HUDEP-2 (cell line): ENCODE results near the gene VIPR2.

Source experiments
- DNase-seq, 76 experiments: peaks; one replicate each; lab custom pipeline; 2025; ENCODE audit not compliant: unreplicated experiment in 76 of 76; lab: John Stamatoyannopoulos, UW

VIPR2 gene

DNA sequence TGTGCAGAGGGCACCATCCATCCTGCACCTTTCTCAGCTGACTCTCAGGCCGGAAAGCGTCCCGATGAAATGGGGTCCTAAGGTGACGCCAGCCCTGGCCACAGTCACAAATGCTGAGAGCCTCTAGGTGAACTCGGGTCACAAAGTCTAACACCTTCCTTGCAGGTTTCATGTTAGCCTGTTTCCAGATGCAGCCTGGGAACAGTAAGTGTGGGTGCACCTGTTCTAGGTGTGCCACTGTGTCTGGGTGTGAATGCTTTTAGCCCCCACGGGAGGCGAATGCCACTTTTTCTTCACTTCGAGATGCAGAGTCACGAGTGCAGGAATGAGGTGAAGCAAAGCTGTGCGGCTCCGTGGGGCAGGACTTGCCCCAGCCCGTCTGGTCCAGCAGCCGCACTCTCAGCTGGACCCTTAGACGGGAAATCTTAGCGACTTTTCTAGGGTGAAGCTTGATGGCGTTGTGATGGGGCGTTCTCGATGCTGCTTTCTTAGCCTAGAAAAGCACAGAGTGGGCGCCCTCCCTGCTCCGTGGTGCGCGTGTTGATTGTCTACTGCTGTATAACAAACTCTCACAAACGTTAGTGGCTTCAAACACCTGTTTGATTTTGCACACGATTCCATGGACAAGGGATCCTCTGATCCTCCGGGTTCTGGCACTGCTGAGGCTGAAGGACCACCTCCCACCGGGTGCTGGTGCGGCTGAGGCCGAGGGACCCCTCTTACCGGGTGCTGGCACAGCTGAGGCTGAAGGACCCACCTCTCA is 13.6 kb upstream of the VIPR2 start:
- DNase-seq, result no peak

DNA sequence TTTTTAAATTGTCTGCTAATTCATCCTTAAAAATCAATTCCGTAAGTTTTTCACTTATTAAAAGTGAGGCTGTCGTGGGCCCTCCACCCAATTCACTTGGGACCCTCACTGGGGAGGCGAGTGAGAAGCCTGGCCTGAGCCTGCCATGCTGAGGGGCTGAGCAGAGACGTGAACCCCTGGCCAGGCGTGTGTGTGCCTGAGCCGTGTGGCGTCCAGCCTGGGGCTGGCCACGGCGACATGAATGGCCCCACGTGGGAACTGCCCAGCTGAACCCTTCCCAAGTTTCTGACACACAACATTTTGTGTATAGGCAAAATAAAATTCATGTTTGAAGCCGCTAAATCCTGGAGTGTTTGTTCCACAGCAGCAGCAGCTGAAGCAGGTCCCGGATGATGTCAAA is 13.0 kb upstream of the VIPR2 start:
- DNase-seq, result no peak

DNA sequence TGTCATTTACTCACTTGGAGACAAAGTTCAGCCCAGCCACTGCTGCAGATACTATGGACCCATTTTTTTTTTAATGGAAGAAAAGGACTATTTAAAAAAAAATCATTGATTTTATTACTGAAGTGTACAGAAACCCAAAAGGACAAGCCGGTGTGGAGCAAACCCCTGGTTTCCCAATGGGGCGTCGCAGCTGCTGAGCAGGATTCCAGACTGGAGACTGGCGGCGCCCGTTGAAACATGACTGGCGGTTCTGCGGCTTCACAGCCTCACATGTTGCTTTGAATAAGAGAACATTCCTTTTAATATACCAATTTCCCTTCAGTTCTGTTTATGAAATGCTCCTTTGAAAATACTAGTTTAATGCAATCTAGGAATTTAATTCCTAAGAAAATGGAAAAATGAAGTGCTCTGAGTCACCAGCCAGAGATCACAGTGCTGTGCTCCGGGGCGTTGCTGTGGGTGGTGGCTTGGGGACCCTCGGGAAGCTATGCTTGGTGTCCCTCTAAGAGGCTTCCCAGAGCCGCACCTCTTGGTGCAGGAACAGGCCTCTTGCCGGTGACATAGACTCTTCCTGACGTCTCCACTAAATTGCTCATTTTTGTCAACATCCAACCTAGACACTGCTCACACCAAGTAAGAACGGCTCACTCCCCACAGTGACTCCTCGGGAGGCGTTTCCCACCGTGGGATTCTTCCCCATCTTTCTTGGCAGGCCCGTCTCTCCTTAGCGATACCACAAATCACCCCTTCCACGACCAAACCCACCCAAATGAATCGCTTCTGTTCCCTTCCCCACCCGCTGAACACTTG is 12.0 kb upstream of the VIPR2 start:
- no peak for DNase-seq

DNA sequence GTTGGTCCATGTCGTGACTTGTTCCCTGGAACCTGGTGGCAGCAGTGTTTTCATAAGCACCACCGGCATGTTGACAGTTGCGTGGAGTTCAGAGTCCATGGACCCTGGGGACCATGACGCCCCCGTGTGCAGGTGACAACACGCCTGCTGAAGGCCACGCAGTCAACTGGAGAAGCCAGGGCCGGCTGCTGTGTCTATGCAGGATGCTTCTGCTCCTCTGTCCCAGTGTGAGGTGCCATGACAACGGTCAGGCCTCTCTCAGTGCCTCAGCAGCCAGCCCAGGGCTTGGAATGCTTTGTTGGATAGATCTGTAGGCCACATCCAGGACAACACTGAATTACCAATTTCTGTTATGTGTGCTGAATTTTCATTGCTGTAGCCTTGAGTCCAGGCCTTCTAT is 10.7 kb upstream of the VIPR2 start:
- no peak for DNase-seq

DNA sequence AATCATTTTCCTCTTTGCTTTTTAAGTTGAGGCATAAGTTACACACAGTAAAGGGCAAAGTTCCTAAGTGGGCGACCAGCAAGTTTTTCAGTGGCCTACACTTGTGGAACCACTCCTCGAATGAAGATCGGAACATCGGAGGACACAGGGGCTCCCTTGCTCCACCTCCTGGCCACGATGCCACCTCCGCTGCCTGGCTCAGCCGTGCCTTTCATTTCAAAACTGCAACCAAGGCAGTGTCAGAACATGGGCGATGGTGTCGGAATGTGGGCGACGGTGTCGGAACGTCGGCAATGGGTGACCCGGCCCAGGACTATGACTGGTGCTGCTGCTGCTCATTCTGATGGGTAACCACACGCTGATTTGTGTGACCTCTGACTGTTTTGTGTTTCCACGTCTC is 9.6 kb upstream of the VIPR2 start:
- no peak for DNase-seq

DNA sequence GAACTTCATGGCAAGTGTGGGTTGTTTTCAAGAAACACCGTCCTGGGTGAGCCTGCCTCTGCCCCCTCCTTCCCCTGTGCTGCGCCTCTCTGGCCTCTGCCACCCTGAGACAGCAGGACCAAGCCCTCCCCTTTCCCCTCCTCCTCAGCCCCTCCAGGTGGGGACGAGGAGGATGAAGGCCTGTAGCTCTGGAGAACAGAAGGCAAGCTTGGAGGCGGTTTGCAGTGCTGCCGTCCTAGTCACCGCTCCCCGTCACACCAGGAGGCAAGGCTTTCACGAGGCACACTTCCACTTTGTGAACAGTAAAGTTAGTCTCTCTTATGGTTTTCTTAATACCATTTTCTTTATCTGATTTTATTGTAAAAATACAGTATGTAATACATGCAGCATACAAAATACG is 8.8 kb upstream of the VIPR2 start:
- no peak for DNase-seq

DNA sequence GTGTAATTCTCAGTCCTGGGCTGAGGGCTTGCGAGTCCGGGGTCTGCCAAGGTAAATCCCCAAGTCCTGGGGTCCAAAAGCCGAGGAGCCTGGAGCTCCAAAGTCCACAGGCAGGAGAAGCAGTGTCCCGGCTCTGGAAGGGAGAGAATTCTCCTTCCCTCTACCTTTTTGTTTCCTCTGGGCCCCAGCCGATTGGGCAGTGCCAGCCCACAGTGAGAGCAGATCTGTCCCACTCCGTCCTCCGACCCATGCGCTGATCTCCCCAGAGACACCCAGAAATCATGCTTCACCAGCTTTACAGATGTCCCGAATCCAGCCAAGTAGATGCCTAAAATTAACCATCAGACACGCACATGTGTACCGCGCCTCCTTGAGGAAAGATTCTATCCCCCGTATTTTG is 8.1 kb upstream of the VIPR2 start:
- no peak for DNase-seq

DNA sequence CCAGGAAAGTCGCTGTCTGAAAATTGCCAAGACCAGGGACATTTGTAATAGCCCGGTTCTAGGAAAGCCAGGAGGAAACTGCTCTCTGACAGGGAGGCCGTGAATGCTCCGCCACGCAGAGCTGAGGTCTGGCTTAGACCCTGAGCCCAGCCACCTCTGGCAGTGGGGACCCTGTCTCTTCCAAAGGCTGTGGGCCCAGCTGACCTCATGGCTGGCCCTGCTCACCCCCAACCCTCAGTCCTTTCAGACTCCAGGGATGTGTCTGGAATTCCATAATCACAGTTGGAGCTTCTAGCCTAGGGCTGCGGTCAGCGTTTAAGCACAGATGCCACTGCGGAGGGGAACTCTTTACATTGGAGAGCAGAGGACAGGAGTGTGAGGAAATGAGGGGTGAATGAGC is 6.6 kb upstream of the VIPR2 start:
- no peak for DNase-seq

DNA sequence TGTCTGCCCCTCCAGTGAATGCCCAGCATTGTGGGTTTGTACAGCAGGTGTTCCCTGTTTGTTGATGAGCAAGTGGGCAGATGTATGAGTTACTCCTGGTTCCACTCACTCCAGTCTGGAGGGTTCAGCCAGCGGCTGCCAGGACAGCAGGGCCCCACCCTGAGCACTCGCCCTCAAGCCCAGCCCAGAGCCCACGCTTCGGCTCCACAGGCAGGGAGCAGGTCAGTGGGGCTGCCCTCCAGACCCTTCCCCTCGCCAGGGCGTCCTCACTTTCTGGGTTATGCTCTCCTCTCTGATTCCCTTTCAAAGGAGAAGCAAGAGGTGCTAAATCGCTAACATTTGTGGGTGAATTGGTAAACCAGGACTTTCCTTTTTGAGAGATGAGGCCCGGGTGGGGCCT is 4.8 kb upstream of the VIPR2 start:
- no peak for DNase-seq

DNA sequence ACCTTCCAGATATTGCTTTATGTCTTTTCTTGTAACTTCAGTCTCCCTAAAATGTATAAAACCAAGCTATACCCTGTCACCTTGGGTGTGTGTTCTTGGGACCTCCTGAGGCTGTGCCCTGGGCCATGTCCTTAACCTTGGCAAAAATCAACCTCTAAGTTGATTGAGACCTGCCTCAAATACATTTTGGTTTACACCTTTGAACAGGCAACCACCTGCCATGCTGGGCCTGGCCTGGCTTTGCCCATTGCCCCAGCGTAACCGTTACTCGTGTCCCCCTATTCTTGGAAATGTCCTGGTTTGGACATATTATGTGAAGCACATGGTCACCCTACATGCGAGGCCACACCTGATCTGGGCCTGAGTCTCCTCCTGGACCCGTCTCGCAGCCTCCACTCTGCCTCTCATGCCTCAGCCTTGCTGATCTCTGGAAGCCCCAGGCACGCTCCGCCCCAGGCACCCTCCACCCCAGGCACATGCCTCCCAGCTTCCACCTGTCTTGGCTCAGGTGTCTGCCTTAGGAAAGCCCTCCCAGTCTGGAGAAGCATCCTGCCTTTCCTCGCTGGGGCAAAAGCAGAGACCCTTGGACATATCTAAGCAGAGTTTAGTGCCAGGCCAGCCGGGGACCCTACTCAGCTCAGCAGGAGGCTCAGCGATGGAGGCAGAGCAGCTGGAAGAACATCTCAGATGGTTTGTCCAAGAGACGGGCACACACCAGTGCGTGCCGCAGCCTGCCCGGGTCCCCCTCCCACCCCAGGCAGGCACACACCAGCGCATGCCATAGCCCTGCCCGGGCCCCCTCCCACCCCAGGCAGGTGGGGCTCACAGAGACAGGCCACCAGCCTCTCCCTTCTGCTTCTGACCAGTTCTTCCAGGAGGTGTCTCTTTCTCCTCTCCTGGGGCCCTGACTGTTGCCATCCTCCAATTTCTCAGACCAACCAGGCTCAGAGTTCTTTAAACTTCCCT is 4.0 kb upstream of the VIPR2 start:
- no peak for DNase-seq

DNA sequence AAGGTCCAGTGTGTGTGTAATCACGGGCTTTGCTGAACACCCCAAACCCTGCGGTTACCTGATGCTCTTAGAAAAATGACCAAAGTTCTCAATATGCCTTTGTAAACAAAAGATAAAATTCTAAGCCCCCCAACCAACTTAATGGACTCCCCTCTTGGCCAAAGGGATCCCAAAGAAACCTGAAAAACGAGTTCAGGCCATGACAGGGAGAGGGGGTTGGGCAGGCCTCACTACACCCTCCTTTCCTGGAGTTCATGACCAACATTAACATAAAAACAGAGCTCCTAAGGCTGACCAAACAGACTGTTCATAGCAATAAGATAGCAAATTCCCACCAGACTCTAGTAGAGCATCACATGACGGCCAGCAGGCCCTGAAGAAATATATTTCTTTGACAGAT is 3.0 kb upstream of the VIPR2 start:
- no peak for DNase-seq

DNA sequence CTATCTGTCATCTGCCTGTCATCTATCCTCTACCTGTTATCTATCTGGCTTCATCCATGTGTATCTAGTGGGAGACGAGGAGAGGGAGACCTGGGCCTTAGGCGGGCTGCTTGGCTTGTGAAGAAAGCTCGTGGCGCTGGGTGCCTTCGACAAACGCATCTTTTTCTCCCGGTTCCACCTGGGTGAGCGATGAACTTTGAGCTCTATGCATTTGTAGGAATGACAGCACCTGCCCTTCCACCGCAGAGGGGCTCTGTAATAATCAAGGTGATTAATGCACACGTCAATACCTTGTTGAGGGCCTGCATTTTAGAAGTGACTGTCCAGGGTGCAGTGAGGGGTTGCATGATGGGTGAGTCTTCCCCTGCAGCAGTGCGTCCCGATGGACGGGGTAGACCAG is 2.6 kb upstream of the VIPR2 start:
- no peak for DNase-seq

DNA sequence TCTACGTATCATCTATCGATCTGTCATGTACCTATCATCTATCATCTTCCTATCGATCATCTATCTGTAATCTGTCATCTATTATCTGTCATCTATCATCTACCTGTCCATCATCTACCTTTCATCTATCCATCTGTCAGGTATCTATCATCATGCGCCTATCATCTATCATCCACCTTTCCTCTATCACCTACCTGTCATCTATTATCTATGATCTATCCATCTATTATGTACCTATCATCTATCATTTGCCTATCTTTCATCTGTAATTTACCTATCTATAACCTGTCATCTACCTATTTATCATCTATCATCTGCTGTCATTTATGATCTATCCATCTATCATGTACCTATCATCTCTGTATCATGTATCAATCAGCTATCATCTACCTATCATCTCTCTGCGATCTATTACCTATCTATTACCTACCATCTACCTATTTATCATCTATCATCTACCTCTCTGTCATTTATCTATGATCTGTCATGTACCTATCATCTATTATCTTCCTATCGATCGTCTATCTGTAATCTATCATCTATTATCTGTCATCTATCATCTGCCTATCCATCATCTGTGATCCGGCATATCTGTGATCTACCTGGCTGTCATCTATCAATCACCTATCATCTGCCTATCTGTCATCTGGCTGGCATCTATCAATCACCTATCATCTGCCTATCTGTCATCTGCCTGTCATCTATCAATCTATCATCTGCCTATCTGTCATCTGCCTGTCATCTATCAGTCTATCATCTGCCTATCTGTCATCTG is 1.6 kb upstream of the VIPR2 start:
- no peak for DNase-seq

DNA sequence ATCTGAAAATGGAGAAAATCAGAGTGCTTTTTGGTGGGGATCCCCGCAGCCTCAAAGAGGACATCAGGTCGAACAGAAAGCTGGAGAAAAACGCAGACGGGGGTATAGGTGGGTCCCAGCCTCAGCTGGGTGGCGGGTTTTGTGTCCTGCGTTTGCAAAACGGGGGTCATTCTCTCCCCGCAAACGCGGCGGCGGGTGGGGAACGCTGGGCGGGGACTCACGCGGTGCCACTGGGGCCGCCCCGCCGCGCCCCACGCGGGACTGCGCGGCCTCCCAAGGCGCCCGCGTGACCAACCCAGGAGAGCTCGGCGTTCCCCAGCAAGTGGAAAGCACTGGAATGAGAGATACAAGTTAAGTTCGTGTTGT is 806 bp upstream of the VIPR2 start:
- DNase-seq, result no peak

DNA sequence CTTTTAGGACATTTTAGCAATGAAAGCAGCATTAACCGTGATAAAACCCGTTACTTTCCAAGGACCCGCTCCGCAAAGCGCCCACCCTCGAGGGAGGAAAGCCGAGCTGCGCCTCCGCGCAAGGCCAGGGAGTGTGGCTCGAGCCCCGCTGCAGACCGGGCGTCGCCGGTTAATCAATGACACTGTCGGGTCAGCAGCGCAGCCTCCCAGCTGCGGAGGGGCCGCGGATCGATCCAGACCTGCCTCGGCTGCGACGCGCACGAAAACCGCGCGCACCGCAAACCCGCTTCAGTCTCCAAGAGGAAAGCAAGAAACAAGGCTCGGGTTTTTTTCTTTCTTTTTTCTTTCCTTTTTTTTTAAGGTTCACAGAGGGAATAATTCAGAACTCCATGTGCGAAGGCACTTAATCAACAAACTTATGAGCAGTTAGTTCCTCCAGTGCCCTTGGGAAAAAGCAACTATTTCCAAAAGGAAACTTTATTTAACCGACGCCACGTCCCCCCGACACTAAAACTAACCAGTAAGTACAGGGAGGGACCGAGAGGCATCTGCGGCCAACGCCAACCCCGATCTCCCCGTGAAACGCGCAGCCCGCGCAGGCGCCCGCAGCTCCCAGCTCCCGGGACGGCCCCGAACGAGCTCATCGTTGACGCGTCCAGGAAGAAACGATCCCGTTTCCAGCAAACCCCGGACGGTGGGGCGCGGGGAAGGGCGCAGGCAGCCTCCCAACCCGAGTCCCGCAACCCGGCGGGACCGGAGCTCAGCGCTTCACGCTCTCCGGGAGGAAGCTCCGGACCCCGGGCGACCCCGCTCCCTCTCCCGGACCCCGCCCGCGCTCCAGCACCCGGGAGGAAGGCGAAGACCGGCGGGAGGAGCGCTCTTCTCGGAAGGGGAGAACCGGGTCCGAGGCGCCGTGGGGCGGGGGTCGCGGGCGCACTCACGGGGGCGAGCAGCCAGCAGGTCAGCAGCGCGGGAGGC is 598 bp downstream of the VIPR2 start:
- DNase-seq, result no peak

DNA sequence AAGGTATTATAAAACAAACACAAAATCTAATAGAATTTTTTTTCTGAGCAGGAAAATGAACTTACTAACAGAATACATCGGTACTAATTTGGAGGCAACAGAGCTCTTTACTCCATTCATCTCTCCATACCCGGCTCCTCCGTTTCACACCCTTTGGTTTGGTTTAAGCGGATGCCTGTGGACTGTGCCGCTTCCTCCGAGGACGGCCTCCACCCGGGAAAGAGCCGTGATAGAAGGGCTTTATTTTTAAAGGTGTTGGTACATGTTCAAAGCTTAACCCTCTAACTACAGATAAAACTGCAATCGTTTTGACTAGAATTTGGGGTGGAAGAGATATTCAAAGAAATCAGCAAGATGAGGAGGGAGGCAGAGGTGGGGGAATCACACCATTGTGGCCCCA is 1.9 kb downstream of the VIPR2 start:
- DNase-seq, result no peak

DNA sequence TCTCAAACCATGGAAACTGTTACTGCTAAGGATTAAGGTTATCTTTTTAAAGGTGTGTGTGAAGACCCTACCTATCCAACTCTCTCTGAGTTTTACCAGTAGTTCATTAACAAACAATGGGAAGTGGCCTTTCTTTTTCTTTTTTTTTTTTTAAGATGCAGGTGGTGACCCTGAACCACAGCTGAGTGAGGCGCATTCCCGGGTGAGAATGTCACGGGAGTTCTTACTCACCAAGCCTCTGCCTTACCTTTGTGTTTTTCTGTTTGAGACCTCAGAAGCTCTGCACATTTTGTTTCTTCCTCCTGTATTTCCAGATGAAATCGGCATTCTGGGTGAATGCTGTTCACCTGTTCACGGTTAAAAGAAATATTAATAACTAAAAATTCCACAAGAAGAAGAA is 2.5 kb downstream of the VIPR2 start:
- DNase-seq, result no peak

DNA sequence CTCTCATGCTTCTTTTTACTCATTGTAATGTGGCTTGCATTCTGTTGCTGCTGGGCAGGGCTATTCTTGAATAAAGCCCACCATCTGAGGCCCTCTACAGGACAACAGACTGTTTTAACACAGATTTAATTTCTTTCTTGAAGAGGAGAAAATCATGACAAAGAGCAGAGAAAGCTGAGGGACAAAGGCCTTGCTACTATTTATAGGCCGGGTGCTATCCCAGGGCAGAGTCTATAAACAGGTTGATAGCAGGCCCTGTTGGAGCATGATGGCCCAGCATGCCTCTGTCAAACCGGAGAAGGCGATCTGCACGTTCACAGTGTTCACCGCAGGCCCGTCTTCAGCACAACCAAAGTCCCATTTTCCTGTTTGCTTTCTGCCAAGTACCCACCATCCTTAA is 3.0 kb downstream of the VIPR2 start:
- DNase-seq, result no peak

DNA sequence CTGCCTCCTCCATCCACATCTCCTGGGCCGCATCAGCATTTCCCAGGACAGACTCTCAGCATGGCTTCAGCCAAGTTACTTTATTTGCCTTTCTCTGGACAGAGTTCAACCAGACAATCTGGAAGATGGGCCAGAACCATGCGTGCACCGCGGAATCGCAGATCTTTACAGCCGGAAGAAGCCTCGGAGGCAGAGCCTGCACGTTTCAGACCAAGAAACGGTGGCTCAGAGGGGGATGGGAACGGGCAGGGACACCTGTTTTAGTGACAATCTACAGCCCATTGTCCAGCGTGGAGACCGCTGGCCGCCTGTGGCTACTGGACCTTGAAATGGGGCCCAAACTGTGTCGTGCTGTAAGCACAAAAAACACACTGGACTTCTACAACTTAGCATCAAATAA is 3.5 kb downstream of the VIPR2 start:
- DNase-seq, result no peak
